BJ (cell line): ENCODE measurements around the gene SULT1A3. TPM values are rescaled to one million over a fixed set of nuclear protein-coding genes. Genes with fewer than 3 reads are reported as not detected.
"Not testable (repeated sequence)": the region's sequence is repeated elsewhere in the genome, so short reads cannot be mapped to it uniquely, and the experiment has no call there.

Source experiments
- CTCF ChIA-PET: fragments of 350-600 bp; formaldehyde crosslinking; extraction: SDS; loops from one replicate; lab custom pipeline; 2021; ENCODE audit warnings: antibody characterized with exemption, inconsistent platforms; lab: Yijun Ruan, JAX
- POLR2A ChIA-PET: fragments of 300-600 bp; sonication (Branson Sonifier 250); formaldehyde crosslinking; extraction: SDS; loops from one replicate; lab custom pipeline; 2021; ENCODE audit warnings: antibody characterized with exemption; lab: Charles Lee
- DNase-seq: peaks from one replicate; pipeline ENCODE4 v3.0.0-alpha.2; 2011; ENCODE audit warnings: low read depth
- H3K27me3 ChIP-seq: 2 replicates; pipeline ENCODE4 v1.6.0; 2011; ENCODE audit warnings: low read length; ENCODE audit not compliant: control insufficient read depth, insufficient read depth
- H3K36me3 ChIP-seq: 2 replicates; pipeline ENCODE4 v1.5.1; 2011; ENCODE audit warnings: low read length; ENCODE audit not compliant: control insufficient read depth, insufficient read depth
- H3K4me3 ChIP-seq: 2 replicates; pipeline ENCODE4 v1.5.1; 2011; ENCODE audit warnings: low read depth, mild to moderate bottlenecking, control low read depth, low read length
- CTCF ChIP-seq: IDR thresholded peaks from 2 replicates; pipeline ENCODE4 v1.5.1; 2011; ENCODE audit warnings: low read depth, mild to moderate bottlenecking, control low read depth, inconsistent platforms, low read length, moderate library complexity; ENCODE audit not compliant: insufficient read depth
- polyA plus RNA-seq: library from polyadenylated mRNA; depleted of rRNA; stranded (reverse); fragments of >200 nt; gene quantifications from 2 replicates; pipeline ENCODE4 v1.2.3, GENCODE V29; 2011

The SULT1A3 gene
- polyA plus RNA-seq, 1 experiment = 6.2 TPM

- Histone ChIP-seq H3K4me3 (no peak overlapping the region), H3K27me3 (no peaks in the 10 kb centered on the region), H3K36me3 (peaks cover 2% of the 10 kb centered on the region; the same call in 1 of the 2 replicates)
- ChIA-PET POLR2A (no interaction called here), CTCF (no interaction called here)
- TF ChIP-seq CTCF = no peak
- no peak for DNase-seq
Measured at GRCh38 chr16:30187971-30188561, 11.0 kb upstream of the SULT1A3 start.

GRCh38 chr16:30191158-30191557 lies 7.9 kb upstream of the SULT1A3 start:
- CTCF ChIA-PET, H3K36me3 ChIP-seq, H3K4me3 ChIP-seq, H3K27me3 ChIP-seq, POLR2A ChIA-PET, DNase-seq: not testable (repeated sequence)

- POLR2A ChIA-PET, H3K27me3 ChIP-seq, H3K36me3 ChIP-seq, DNase-seq, H3K4me3 ChIP-seq, CTCF ChIA-PET: not testable (repeated sequence)
Measured at GRCh38 chr16:30193098-30193497, 6.0 kb upstream of the SULT1A3 start.

GRCh38 chr16:30193615-30194014 lies 5.4 kb upstream of the SULT1A3 start, which contains the start of the genes BOLA2B and SLX1A:
Gene BOLA2B (minus strand): TSS chr16:30193666. CDS start chr16:30193595, 71 bp downstream.
Gene SLX1A (plus strand): TSS chr16:30193875. CDS start chr16:30194085, 210 bp downstream.
- H3K27me3 ChIP-seq, POLR2A ChIA-PET, H3K36me3 ChIP-seq, CTCF ChIA-PET, DNase-seq: not testable (repeated sequence)
- H3K4me3 ChIP-seq = peak within 1 kb of the TSS; percentile 49

GRCh38 chr16:30194172-30194925 lies 4.7 kb upstream of the SULT1A3 start:
- DNase-seq, POLR2A ChIA-PET, H3K27me3 ChIP-seq, H3K36me3 ChIP-seq, CTCF ChIA-PET: not testable (repeated sequence)
- H3K4me3 ChIP-seq = peak overlapping the region; percentile 49

- CTCF ChIA-PET, H3K27me3 ChIP-seq, POLR2A ChIA-PET, H3K4me3 ChIP-seq, DNase-seq, H3K36me3 ChIP-seq: not testable (repeated sequence)
Measured at GRCh38 chr16:30197001-30197400, 2.1 kb upstream of the SULT1A3 start.

- CTCF ChIA-PET, H3K27me3 ChIP-seq, DNase-seq, POLR2A ChIA-PET, H3K4me3 ChIP-seq, H3K36me3 ChIP-seq: not testable (repeated sequence)
Measured at GRCh38 chr16:30199608-30200343, 721 bp downstream of the SULT1A3 start.

GRCh38 chr16:30205541-30206236 lies 6.6 kb downstream of the SULT1A3 start:
- H3K36me3 ChIP-seq, CTCF ChIA-PET, DNase-seq, POLR2A ChIA-PET, H3K27me3 ChIP-seq: not testable (repeated sequence)
- peak overlapping the region; percentile 36 for H3K4me3 ChIP-seq

GRCh38 chr16:30206252-30206651 lies 7.2 kb downstream of the SULT1A3 start:
- DNase-seq, POLR2A ChIA-PET: not testable (repeated sequence)
- H3K4me3 ChIP-seq = peak overlapping the region; percentile 36; the same call in 1 of the 2 replicates

GRCh38 chr16:30207063-30207704 lies 8.1 kb downstream of the SULT1A3 start:
- DNase-seq, CTCF ChIA-PET, POLR2A ChIA-PET, H3K36me3 ChIP-seq, H3K27me3 ChIP-seq, H3K4me3 ChIP-seq: not testable (repeated sequence)

More at GRCh38 chr16:30206252-30206651, 7.2 kb downstream of the SULT1A3 start:
- H3K27me3 ChIP-seq, CTCF ChIA-PET, H3K36me3 ChIP-seq: not testable (repeated sequence)

GRCh38 chr16:30209032-30209431 lies 10.0 kb downstream of the SULT1A3 start:
- H3K27me3 ChIP-seq, CTCF ChIA-PET, H3K36me3 ChIP-seq, POLR2A ChIA-PET, H3K4me3 ChIP-seq, DNase-seq: not testable (repeated sequence)
